Measurements from ENCODE around the gene SAT1. TPM values are rescaled to one million over a fixed set of nuclear protein-coding genes. Genes with fewer than 3 reads are reported as not detected.

Gene SAT1
- total and polyA plus RNA-seq, 2 of the 13 experiments (the other 11 are each of a cell fraction or from before 2014, with no cell fraction given), result 216 to 1,243 TPM

DNA sequence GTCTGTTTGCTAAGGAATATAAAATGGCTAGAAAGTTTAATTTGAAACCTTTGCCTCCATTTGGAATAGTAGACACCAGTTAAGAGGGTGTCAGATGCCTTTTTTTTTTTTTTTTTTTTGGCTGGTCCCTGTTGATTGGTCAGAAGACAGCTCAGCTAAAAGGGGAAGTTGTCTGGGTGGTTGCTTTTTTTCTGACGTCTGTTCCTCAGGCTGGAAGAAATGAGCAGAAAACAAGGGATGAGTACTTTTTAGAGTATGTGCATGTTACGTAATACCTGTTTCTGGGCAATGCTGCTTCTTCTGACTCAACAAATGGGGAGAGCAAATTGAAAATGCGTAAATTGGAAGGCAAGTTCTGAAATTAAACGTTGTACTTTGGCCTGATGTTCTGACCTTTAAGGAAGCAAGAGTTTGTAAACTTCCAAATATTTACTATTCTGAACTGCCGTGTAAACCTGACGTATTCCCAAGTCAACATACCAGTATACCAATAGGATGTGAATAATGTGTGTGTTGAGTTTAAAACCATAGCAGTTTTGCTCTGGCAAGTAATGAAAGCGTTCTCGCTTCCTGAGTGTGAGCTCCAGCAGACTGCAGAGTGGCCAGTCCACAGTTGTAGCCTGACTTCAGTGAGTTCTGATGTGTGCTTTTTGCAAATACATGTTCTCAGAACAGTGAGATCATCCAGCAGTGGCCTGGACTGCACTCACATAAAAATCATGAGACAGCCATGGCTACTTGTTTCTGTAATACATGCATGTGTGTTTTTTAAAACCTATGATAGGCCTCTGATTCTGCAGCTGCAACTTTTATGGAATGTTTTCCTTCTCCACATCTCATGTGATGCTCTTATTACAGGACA lies 1.7 kb downstream of the SAT1 start (continued):
- TF ChIP-seq MBNL3 (CRISPR knock-in tag; conservative IDR thresholded peaks at IDR 0.05) (no peak), FOXP1 (IDR thresholded peaks at IDR 0.05) (no peak), FOXP1 (CRISPR knock-in tag; IDR thresholded peaks at IDR 0.05) (peak; percentile 66; the same call in 1 of the 2 replicates), BCL6 (CRISPR knock-in tag; IDR thresholded peaks at IDR 0.05) (no peak), ZNF205 (CRISPR knock-in tag; IDR thresholded peaks at IDR 0.05) (no peak), EP300 (IDR thresholded peaks at IDR 0.05; ENCODE audit: low read depth in 2 of 2, low read length in 2 of 2) (0 out of 4 replicates have a peak, but pooled peaks of 1 of the 2 experiments have one; percentile 11), EP300 (CRISPR knock-in tag; IDR thresholded peaks at IDR 0.05; ENCODE audit: borderline replicate concordance) (no peak), IRX3 (CRISPR knock-in tag; IDR thresholded peaks at IDR 0.05; ENCODE audit: borderline replicate concordance, low read depth) (no peak), FOXA3 (CRISPR knock-in tag; IDR thresholded peaks at IDR 0.05) (peak; percentile 36; the same call in 1 of the 2 replicates), RFXAP (CRISPR knock-in tag; IDR thresholded peaks at IDR 0.05; ENCODE audit: borderline replicate concordance) (no peak), MYC (CRISPR knock-in tag; IDR thresholded peaks at IDR 0.05; ENCODE audit: borderline replicate concordance) (no peak), TP53 (CRISPR knock-in tag; conservative IDR thresholded peaks at IDR 0.05) (no peak), NFRKB (IDR thresholded peaks at IDR 0.05) (no peak), POLR2A (IDR thresholded peaks at IDR 0.05; ENCODE audit: insufficient read depth in 1 of 2, low read depth in 2 of 2, low read length in 2 of 2) (peak in 1 of 2 experiments; percentile 59; a peak in 1 of 4 replicates)
- TF ChIP-seq, protein P1, sequence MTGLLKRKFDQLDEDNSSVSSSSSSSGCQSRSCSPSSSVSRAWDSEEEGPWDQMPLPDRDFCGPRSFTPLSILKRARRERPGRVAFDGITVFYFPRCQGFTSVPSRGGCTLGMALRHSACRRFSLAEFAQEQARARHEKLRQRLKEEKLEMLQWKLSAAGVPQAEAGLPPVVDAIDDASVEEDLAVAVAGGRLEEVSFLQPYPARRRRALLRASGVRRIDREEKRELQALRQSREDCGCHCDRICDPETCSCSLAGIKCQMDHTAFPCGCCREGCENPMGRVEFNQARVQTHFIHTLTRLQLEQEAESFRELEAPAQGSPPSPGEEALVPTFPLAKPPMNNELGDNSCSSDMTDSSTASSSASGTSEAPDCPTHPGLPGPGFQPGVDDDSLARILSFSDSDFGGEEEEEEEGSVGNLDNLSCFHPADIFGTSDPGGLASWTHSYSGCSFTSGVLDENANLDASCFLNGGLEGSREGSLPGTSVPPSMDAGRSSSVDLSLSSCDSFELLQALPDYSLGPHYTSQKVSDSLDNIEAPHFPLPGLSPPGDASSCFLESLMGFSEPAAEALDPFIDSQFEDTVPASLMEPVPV (CRISPR knock-in tag; IDR thresholded peaks at IDR 0.05), result no peak
- TF ChIP-seq, protein P2, sequence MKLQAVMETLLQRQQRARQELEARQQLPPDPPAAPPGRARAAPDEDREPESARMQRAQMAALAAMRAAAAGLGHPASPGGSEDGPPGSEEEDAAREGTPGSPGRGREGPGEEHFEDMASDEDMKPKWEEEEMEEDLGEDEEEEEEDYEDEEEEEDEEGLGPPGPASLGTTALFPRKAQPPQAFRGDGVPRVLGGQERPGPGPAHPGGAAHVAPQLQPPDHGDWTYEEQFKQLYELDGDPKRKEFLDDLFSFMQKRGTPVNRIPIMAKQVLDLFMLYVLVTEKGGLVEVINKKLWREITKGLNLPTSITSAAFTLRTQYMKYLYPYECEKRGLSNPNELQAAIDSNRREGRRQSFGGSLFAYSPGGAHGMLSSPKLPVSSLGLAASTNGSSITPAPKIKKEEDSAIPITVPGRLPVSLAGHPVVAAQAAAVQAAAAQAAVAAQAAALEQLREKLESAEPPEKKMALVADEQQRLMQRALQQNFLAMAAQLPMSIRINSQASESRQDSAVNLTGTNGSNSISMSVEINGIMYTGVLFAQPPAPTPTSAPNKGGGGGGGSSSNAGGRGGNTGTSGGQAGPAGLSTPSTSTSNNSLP (IDR thresholded peaks at IDR 0.05; ENCODE audit: low read depth, low read length), result no peak
- TF ChIP-seq, protein P3, sequence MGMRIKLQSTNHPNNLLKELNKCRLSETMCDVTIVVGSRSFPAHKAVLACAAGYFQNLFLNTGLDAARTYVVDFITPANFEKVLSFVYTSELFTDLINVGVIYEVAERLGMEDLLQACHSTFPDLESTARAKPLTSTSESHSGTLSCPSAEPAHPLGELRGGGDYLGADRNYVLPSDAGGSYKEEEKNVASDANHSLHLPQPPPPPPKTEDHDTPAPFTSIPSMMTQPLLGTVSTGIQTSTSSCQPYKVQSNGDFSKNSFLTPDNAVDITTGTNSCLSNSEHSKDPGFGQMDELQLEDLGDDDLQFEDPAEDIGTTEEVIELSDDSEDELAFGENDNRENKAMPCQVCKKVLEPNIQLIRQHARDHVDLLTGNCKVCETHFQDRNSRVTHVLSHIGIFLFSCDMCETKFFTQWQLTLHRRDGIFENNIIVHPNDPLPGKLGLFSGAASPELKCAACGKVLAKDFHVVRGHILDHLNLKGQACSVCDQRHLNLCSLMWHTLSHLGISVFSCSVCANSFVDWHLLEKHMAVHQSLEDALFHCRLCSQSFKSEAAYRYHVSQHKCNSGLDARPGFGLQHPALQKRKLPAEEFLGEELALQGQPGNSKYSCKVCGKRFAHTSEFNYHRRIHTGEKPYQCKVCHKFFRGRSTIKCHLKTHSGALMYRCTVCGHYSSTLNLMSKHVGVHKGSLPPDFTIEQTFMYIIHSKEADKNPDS (CRISPR knock-in tag; IDR thresholded peaks at IDR 0.05), result peak; percentile 85
- TF ChIP-seq, protein P4, sequence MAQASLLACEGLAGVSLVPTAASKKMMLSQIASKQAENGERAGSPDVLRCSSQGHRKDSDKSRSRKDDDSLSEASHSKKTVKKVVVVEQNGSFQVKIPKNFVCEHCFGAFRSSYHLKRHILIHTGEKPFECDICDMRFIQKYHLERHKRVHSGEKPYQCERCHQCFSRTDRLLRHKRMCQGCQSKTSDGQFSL (CRISPR knock-in tag; IDR thresholded peaks at IDR 0.05), result no peak

All from HepG2 (cell line).